Left hindlimb (tissue), 1 donor: ENCODE data around the gene MSI2.

Source experiments
- DNase-seq: peaks from one replicate; pipeline ENCODE4 v3.0.0-alpha.2; 2018

The MSI2 gene

GRCh38 chr17:57568340-57568739, 312.0 kb downstream of the MSI2 start:
- DNase-seq: no peak

GRCh38 chr17:57569021-57569420, 312.7 kb downstream of the MSI2 start:
- no peak for DNase-seq

DNA sequence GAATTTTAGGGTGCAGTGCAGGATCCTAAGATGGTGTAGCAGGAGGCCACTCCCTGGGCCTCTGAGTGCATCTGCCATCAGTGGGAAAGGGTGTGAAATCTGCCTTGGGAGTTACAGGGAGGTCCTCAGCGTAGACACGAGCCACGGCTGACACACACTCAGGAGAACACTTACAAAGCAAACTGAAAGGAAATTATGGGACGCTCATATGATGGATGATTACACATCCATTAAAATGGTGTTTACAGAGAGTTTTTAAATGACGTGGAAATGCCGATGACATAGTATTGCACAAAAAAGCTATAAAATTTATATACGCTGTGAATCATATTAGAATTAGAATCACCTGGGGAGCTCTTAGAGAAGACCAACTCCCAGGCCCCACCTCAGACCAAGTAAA, 313.5 kb downstream of the MSI2 start:
- no peak for DNase-seq

GRCh38 chr17:57570724-57571344, 314.5 kb downstream of the MSI2 start:
- DNase-seq: no peak

DNA sequence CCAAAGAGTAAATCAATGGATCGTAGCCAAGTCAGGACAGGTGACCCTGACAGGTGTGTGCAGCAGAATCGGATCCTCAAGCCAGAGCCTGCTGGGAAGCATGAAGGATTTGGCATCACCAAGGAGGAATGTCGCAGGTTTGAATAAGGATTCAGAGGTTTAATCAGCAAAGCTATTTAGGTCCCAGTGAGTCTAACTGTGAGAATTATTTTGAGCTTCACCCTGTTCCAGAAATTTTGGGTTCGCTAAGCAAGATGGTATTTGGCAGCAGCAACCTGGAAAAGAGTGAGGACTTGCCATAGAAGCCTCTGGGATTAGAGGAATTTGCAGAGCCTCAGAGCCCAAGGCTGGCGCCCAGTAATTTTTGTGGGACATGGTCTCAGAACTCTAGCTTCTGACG, 315.7 kb downstream of the MSI2 start:
- no peak for DNase-seq

- DNase-seq: no peak
Observed at GRCh38 chr17:57572600-57572999, 316.3 kb downstream of the MSI2 start.

- peak; percentile 54 for DNase-seq
Observed at GRCh38 chr17:57574040-57574513, 317.8 kb downstream of the MSI2 start.

DNA sequence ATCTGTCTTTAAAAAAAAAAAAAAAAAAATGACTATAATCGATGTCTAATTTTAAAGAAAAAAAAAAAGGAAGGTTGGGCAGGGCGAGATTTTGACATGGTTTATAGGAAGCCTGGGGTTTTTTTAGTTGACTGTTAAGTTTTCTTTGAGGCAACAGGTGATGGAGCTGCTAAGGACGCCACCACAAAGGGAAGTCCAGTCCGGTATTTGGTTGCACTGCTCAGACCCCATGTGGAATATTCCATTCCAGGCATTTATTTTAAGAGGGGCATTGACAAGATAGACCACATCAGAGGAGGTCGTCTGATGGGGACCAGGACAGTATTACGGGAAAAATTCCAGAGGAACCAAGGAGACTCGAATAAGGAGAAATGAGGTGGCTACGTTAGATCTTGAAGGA, 320.4 kb downstream of the MSI2 start:
- DNase-seq: no peak

- no peak for DNase-seq
Observed at GRCh38 chr17:57577751-57578607, 321.7 kb downstream of the MSI2 start.

- DNase-seq: no peak
Observed at GRCh38 chr17:57578608-57579225, 322.4 kb downstream of the MSI2 start.

GRCh38 chr17:57579245-57579644, 322.9 kb downstream of the MSI2 start:
- DNase-seq: no peak

- no peak for DNase-seq
Observed at GRCh38 chr17:57580055-57580739, 323.9 kb downstream of the MSI2 start.

- DNase-seq: no peak
Observed at GRCh38 chr17:57582881-57583756, 326.8 kb downstream of the MSI2 start.

DNA sequence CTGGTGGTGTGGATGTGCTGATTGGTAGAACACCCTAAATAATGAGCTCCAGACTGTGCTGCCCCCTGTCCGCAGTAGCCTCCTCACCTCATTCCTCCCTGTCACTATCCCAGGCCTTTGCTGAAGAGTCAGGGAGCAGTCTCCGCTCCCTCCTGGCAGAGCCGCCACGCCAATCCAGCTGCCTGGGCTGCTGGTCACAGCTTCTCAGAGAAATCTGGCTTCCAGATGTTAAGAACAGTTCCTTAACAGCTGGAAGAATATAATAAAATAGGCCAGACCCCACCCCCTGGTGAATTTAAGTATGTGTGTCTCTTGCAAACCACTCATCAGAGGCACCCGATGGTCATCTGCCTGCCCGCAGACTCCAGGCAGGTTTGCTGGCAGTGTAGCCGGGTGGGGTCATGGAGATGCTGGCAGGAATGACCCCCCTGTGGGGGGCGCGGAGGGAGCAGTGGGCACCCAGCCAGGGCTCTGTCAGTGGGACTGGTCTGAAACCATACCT, 327.8 kb downstream of the MSI2 start:
- peak; percentile 85 for DNase-seq

- no peak for DNase-seq
Observed at GRCh38 chr17:57585341-57586195, 329.2 kb downstream of the MSI2 start.

DNA sequence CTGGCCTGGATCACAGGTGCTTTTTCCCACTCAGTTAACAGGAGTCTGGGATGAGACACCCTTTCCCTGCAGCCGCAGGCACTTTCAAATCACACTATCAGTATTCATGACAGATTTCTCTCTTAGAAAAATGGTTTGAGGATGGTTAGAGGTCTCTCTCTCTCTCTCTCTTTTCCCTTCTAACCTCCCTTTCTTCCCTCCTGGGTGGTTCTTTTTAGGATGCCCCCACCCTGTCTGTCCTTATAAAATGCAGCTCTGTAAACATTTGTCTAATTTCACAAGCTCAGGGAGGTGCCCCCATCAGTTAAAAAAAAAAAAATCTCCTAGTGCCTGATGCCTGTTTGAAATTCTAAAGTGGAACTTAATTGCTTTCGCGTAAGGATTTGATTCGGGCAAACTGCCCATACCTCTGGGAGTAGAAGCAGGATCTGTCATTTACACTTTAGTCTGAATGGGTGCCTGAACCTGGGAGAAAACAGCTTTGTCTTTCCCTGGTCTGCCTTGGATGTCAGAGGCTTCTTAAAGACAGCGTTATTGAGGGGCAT, 329.9 kb downstream of the MSI2 start:
- DNase-seq: no peak

GRCh38 chr17:57586742-57587141, 330.4 kb downstream of the MSI2 start:
- DNase-seq: no peak

DNA sequence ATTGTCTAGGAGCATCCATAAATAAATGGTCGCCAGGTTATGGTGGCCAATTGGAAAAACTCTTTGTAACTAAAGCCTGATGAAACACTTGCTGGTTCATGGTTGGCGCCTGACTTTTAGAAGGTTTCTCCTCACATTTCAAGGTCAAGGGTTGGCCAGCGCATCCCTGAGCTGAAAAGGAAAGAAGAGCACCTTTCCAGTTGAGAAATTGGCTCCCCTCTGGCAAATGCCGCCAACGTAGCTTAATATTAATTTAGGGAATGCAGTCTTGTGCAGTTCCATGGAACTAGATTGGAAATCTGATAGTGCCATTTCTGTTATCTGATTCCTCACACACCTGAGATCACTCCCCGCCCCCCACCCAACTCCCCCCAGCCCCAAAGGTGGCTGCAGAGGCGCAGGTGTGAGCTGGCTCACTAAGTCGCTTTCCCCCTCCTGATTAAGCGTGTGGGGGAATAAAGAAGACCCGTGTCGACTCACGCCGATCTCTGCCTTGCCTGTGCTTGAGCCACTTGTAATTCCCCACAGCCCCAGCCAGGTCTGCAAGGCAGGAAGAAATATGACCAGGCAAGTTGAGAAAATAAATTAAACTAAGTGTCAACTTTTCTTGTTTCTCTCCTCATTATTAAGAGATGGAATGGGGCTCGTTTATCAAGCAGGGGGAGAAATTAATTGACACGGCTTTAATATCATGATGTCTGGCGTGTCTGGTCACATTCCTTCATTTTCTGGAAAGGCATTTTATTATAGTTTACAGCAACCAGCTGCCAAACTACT, 331.1 kb downstream of the MSI2 start:
- no peak for DNase-seq

DNA sequence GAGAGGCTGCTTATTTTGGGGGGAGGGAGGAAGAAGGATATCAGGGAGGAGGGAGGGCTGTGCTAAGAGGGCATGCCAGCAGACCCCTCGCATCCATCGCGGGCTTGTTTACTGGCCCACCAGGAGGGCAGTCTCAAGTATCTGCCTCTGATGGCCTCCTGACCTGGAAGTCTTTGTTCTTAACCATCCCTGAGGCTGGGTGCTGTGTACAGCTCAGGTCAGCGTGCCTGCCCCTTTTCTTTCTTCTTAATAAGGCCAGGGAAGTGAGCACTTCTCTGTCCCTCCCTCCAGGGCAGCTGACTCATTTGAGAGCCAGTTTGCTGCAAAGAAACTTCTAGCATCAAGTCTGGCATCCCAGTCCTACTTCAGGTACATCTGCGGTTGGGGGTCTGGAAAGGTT, 331.8 kb downstream of the MSI2 start:
- no peak for DNase-seq
